HCT116 (cell line): ENCODE measurements around the gene CAMSAP1. TPM values are rescaled to one million over a fixed set of nuclear protein-coding genes. Genes with fewer than 3 reads are reported as not detected.

ENCODE experiments used
- ATAC-seq: fragments of 200-7000 bp; cut with Tn5 transposase; 2 replicates; pipeline ENCODE4 v1.9.1; 2020; ENCODE audit warnings: mild to moderate bottlenecking, moderate library complexity
- BruUV-seq: library from RNA; stranded (reverse); fragments of 400-500 nt; replicated peaks from 2 replicates; lab custom pipeline; 2021; lab: Mats Ljungman, UMichigan
- CTCF ChIA-PET: fragments of 300-600 bp; sonication (Branson Sonifier 250); formaldehyde crosslinking; loops from one replicate; lab custom pipeline; 2021; ENCODE audit warnings: antibody characterized with exemption; lab: Charles Lee
- POLR2A ChIA-PET: fragments of 300-600, 350-600 bp; sonication (Branson Sonifier 250); formaldehyde crosslinking; loops from one replicate; lab custom pipeline; 2021; ENCODE audit warnings: antibody characterized with exemption; lab: Charles Lee
- RAD21 ChIA-PET, 2 experiments: fragments of 300-600 bp; sonication (Branson Sonifier 250); formaldehyde crosslinking; loops; one replicate each; lab custom pipeline; 2023; ENCODE audit warnings: low total read pairs in 2 of 2; ENCODE audit not compliant: uncharacterized antibody in 2 of 2, unreplicated experiment in 2 of 2, low non-redundant PET in 1 of 2; lab: Charles Lee
- DNase-seq: peaks from one replicate; pipeline ENCODE4 v3.0.0-alpha.2; 2010; ENCODE audit warnings: low read depth, low spot score
- H2AFZ ChIP-seq: fragments of 200-600 bp; shearing (Covaris generic), sonication (generic); 2 replicates; pipeline ENCODE4 v1.6.1; 2017; ENCODE audit warnings: low read depth, mixed run types, mixed read lengths, antibody characterized with exemption, low read length; ENCODE audit not compliant: poor library complexity, severe bottlenecking
- H3K27ac ChIP-seq: 2 replicates; pipeline ENCODE4 v1.5.1; 2012; ENCODE audit warnings: low read depth, low read length
- H3K27me3 ChIP-seq: fragments of 200-600 bp; sonication (generic); 2 replicates; pipeline ENCODE4 v1.6.1; 2016; ENCODE audit warnings: mixed run types, low read length, mixed read lengths; ENCODE audit not compliant: insufficient read depth
- H3K36me3 ChIP-seq, 2 experiments: fragments of 200-500 bp in 1 of 2; fragments of 200-600 bp in 1 of 2; sonication (Bioruptor generic) in 1 of 2; sonication (generic) in 1 of 2; 2 replicates each; pipeline versions ENCODE4 v1.5.1 to v1.6.1; 2014 to 2016; ENCODE audit warnings: low read length in 2 of 2, inconsistent platforms in 1 of 2, mixed read lengths in 1 of 2, mixed run types in 1 of 2; ENCODE audit not compliant: insufficient read depth in 2 of 2, control insufficient read depth in 1 of 2
- H3K4me1 ChIP-seq, 2 experiments: fragments of 200-600 bp in 1 of 2; sonication (generic) in 1 of 2; 2 replicates each; pipeline versions ENCODE4 v1.5.1 to v1.6.1; 2012 to 2017; ENCODE audit warnings: low read length in 2 of 2, inconsistent platforms in 1 of 2, mild to moderate bottlenecking in 1 of 2, mixed read lengths in 1 of 2, mixed run types in 1 of 2, moderate library complexity in 1 of 2; ENCODE audit not compliant: insufficient read depth in 2 of 2, control insufficient read depth in 1 of 2
- H3K4me2 ChIP-seq: fragments of 200-600 bp; sonication (generic); 2 replicates; pipeline ENCODE4 v1.6.1; 2017; ENCODE audit warnings: mixed run types, low read length, mixed read lengths
- H3K4me3 ChIP-seq, 2 experiments: fragments of 200-600 bp in 1 of 2; sonication (generic) in 1 of 2; replicated peaks in 1 of 2; 2 replicates each; pipeline ENCODE4 v1.5.1; 2011 to 2016; ENCODE audit warnings: low read length in 2 of 2, control low read depth in 1 of 2, low read depth in 1 of 2, mild to moderate bottlenecking in 1 of 2, mixed read lengths in 1 of 2, mixed run types in 1 of 2
- H3K79me2 ChIP-seq: fragments of 200-600 bp; sonication (generic); 2 replicates; pipeline ENCODE4 v1.6.1; 2017; ENCODE audit warnings: mild to moderate bottlenecking, mixed run types, low read length, moderate library complexity, mixed read lengths; ENCODE audit not compliant: insufficient read depth
- H3K9ac ChIP-seq: fragments of 200-600 bp; sonication (generic); 2 replicates; pipeline ENCODE4 v1.6.1; 2016; ENCODE audit warnings: low read length, mixed read lengths
- H3K9me2 ChIP-seq: fragments of 200-600 bp; sonication (generic), shearing (Covaris generic); 2 replicates; pipeline ENCODE4 v1.6.1; 2017; ENCODE audit warnings: mixed run types, mild to moderate bottlenecking, moderate library complexity; ENCODE audit not compliant: insufficient read depth
- H3K9me3 ChIP-seq, 2 experiments: fragments of 200-500 bp in 1 of 2; fragments of 200-600 bp in 1 of 2; sonication (Bioruptor generic) in 1 of 2; sonication (generic) in 1 of 2; 2 replicates each; pipeline ENCODE4 v1.6.1; 2014 to 2017; ENCODE audit warnings: low read length in 2 of 2, mixed read lengths in 2 of 2, inconsistent platforms in 1 of 2, low read depth in 1 of 2, mild to moderate bottlenecking in 1 of 2, mixed run types in 1 of 2, moderate library complexity in 1 of 2; ENCODE audit not compliant: control insufficient read depth in 1 of 2, insufficient read depth in 1 of 2
- H4K20me1 ChIP-seq: fragments of 200-600 bp; sonication (generic), shearing (Covaris generic); 2 replicates; pipeline ENCODE4 v1.6.1; 2017; ENCODE audit warnings: mixed run types, mild to moderate bottlenecking, moderate library complexity; ENCODE audit not compliant: insufficient read depth
- ATF3 ChIP-seq: IDR thresholded peaks from 2 replicates; pipeline ENCODE4 v1.6.1; 2012
- ELF1 ChIP-seq: IDR thresholded peaks from 2 replicates; pipeline ENCODE4 v1.6.1; 2012; ENCODE audit warnings: low read depth, borderline replicate concordance
- EZH2 ChIP-seq: fragments of 200-600 bp; sonication (generic); IDR thresholded peaks from 2 replicates; pipeline ENCODE4 v1.6.1; 2017; ENCODE audit warnings: antibody characterized with exemption, mixed run types
- EZH2phosphoT487 ChIP-seq: fragments of 200-600 bp; IDR thresholded peaks from 2 replicates; pipeline ENCODE4 v1.6.1; 2018; ENCODE audit warnings: antibody characterized with exemption, borderline replicate concordance
- FOSL1 ChIP-seq: IDR thresholded peaks from 2 replicates; pipeline ENCODE4 v1.6.1; 2012; ENCODE audit warnings: low read depth
- POLR2A ChIP-seq: IDR thresholded peaks from 2 replicates; pipeline ENCODE4 v1.7.0; 2011; ENCODE audit warnings: borderline replicate concordance; ENCODE audit not compliant: insufficient read depth, insufficient read length; ENCODE audit errors: extremely low read depth
- POLR2AphosphoS5 ChIP-seq: IDR thresholded peaks from 2 replicates; pipeline ENCODE4 v1.6.1; 2011; ENCODE audit warnings: mild to moderate bottlenecking, low read depth, low read length, moderate library complexity
- RAD21 ChIP-seq: IDR thresholded peaks from 2 replicates; pipeline ENCODE4 v1.6.1; 2012; ENCODE audit warnings: low read depth, mild to moderate bottlenecking
- SIN3A ChIP-seq: IDR thresholded peaks from 2 replicates; pipeline ENCODE4 v1.6.1; 2012; ENCODE audit warnings: low read depth
- intact Hi-C: fragments of 100-400 bp; cut with micrococcal nuclease; formaldehyde crosslinking; loops from 2 replicates; pipeline ENCODE4 v1.10.0; 2022
- total RNA-seq: library from RNA; stranded (reverse); gene quantifications from one replicate; pipeline ENCODE4 v1.2.1, GENCODE V29; 2021; ENCODE audit not compliant: unreplicated experiment
- TF ChIP-seq, protein P1 (sequence below), 3 experiments: fragments of 200-600 bp in 1 of 3; sonication (generic) in 1 of 3; IDR thresholded peaks in 2 of 3; conservative IDR thresholded peaks in 1 of 3; 2 replicates each; pipeline ENCODE4 v1.5.1; 2012 to 2017; ENCODE audit warnings: low read depth in 2 of 3, low read length in 2 of 3, antibody characterized with exemption in 1 of 3, borderline replicate concordance in 1 of 3, control low read depth in 1 of 3, mild to moderate bottlenecking in 1 of 3, mixed read lengths in 1 of 3, mixed run types in 1 of 3, moderate library complexity in 1 of 3; ENCODE audit not compliant: insufficient read depth in 1 of 3

The CAMSAP1 gene
- total RNA-seq, 1 experiment from 2014 or later: 33.1 TPM

DNA sequence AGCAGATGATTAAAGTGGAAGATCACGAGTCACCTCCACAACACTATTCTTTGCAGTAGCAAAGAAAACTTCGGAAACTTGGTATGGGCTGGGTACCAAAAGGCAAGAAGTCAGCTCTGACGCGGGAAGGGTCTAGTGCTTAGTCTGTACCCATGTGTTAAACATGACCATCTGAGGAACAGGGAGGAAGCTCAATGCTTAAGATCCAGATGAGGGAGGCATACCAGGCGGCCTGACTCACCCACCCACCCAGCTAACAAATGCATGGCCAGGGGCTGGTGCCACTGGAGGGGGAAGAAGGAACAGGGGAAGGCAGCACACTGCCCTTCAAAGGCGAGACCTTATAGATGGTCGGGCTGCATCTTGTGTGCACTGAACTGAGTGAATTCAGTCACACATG, 41.8 kb downstream of the CAMSAP1 start:
- POLR2A ChIA-PET: no interaction called here
- Histone ChIP-seq H4K20me1 (peaks cover 7% of the 10 kb centered on the region; the same call in 1 of the 2 replicates), H3K4me2 (no peak overlapping the region), H3K9ac (no peak overlapping the region), H3K27me3 (no peaks in the 10 kb centered on the region), H3K4me1 (no peaks in the 10 kb centered on the region), H3K9me3 (no peaks in the 10 kb centered on the region), H2AFZ (no peak overlapping the region), H3K27ac (no peak overlapping the region), H3K9me2 (no peaks in the 10 kb centered on the region), H3K4me3 (no peak overlapping the region), H3K79me2 (peaks cover 74% of the 10 kb centered on the region), H3K36me3 (no peaks in the 10 kb centered on the region; a peak in 1 of 4 replicates)
- RAD21 ChIA-PET: no interaction called here
- intact Hi-C loops: loop anchor here (10.0 kb wide), 1 partner anchor 89 kb away; no protein-coding TSS in a partner anchor
- ATAC-seq (no peak), DNase-seq (no peak)
- no TSS peak for BruUV-seq
- TF ChIP-seq EZH2: no peak
- CTCF ChIA-PET: interaction anchor here (0.7 to 2.1 kb wide), 3 partner anchors 11 to 103 kb away, joined by 3 to 6 read pairs (median 5); no protein-coding TSS in a partner anchor

DNA sequence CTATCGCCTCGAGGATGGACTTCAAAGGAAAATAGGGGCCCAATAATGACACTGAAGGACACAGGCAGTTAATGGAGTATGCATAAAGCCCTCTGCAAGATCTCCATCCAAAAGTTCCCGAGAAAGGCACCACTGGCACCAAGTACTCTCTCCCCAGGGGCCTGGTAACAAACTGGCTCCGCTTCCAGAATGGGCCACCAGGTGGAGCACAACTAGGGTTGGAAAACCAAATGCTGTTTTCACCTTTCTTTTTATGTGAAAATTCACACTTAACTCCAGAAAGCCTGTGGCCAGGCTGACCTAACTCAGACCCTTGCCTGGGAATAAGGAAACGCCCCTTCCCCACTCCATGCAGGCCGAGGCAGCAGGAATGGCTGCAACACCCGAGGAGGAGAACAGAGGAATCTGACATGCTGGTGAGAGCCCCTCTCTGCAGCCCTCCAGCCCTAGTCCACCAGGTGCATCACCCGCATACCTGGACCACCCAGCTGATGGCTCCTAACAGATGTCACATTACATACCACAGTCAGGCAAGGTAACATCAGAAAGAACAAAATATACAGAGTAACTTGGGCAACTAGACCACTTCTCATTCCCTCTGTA, 42.8 kb downstream of the CAMSAP1 start:
- H3K4me1 ChIP-seq: no peaks in the 10 kb centered on the region; a peak in 1 of 4 replicates
- no peak overlapping the region for H3K4me3 ChIP-seq
- no peaks in the 10 kb centered on the region for H3K9me2 ChIP-seq
- no peak overlapping the region for H3K4me2 ChIP-seq
- H3K36me3 ChIP-seq: no peaks in the 10 kb centered on the region; a peak in 1 of 4 replicates
- no TSS peak for BruUV-seq
- no peak for TF ChIP-seq ATF3
- TF ChIP-seq, protein P1, sequence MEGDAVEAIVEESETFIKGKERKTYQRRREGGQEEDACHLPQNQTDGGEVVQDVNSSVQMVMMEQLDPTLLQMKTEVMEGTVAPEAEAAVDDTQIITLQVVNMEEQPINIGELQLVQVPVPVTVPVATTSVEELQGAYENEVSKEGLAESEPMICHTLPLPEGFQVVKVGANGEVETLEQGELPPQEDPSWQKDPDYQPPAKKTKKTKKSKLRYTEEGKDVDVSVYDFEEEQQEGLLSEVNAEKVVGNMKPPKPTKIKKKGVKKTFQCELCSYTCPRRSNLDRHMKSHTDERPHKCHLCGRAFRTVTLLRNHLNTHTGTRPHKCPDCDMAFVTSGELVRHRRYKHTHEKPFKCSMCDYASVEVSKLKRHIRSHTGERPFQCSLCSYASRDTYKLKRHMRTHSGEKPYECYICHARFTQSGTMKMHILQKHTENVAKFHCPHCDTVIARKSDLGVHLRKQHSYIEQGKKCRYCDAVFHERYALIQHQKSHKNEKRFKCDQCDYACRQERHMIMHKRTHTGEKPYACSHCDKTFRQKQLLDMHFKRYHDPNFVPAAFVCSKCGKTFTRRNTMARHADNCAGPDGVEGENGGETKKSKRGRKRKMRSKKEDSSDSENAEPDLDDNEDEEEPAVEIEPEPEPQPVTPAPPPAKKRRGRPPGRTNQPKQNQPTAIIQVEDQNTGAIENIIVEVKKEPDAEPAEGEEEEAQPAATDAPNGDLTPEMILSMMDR (IDR thresholded peaks at IDR 0.05 in 2 of 3, conservative IDR thresholded peaks at IDR 0.05 in 1 of 3; ENCODE audit: borderline replicate concordance in 1 of 3, insufficient read depth in 1 of 3, low read depth in 2 of 3, low read length in 2 of 3): peak; percentile 52 to 94 (median 91)
- no peak for TF ChIP-seq ELF1
- TF ChIP-seq SIN3A: no peak
- TF ChIP-seq EZH2phosphoT487: no peak
- TF ChIP-seq RAD21: peak; percentile 55
- no peak for TF ChIP-seq POLR2AphosphoS5
- no peak for TF ChIP-seq POLR2A
- TF ChIP-seq FOSL1: no peak
- POLR2A ChIA-PET: no interaction called here
- peak; percentile 31 for DNase-seq
- peak; percentile 87 for ATAC-seq
- no peak overlapping the region for H3K27ac ChIP-seq
- H3K9ac ChIP-seq: no peak overlapping the region
- intact Hi-C loops: loop anchor here (1.0 to 10.0 kb wide), 2 partner anchors 90 to 259 kb away; no protein-coding TSS in a partner anchor
- CTCF ChIA-PET: interaction anchor here (2.1 kb wide), 1 partner anchor 12 kb away, joined by 6 read pairs; no protein-coding TSS in a partner anchor
- no peaks in the 10 kb centered on the region for H3K9me3 ChIP-seq
- no peaks in the 10 kb centered on the region for H3K27me3 ChIP-seq
- peaks cover 64% of the 10 kb centered on the region for H3K79me2 ChIP-seq
- H2AFZ ChIP-seq: no peak overlapping the region
- peaks cover 7% of the 10 kb centered on the region; the same call in 1 of the 2 replicates for H4K20me1 ChIP-seq
- RAD21 ChIA-PET: no interaction called here
